GM12878 (cell line): ENCODE results near the gene NFYC. TPM values are rescaled to one million over a fixed set of nuclear protein-coding genes. Genes with fewer than 3 reads are reported as not detected.

ENCODE experiments used
- NFIC ChIP-seq: IDR thresholded peaks from 2 replicates; pipeline ENCODE4 v1.6.1; 2012; ENCODE audit warnings: low read depth, mild to moderate bottlenecking, inconsistent platforms, low read length, moderate library complexity
- SMAD5 ChIP-seq: IDR thresholded peaks from 2 replicates; pipeline ENCODE4 v1.6.1; 2016; ENCODE audit warnings: antibody characterized with exemption, low read depth
- polyA plus RNA-seq, 11 experiments: library from polyadenylated mRNA; depleted of rRNA in 4 of 11; unstranded in 6 of 11; stranded (reverse) in 5 of 11; fragments of >200 nt; fragmentation: Nextera tagmentation in 4 of 11; fragmentation: Illumina TruSeq in 1 of 11; extraction: Ambion mirVana in 4 of 11; extraction: Trizol in 1 of 11; gene quantifications; 1 replicate in 1 of 11; 2 replicates in 10 of 11; pipeline versions ENCODE4 v1.2.1 to v1.2.3, GENCODE V29; 2011 to 2016; ENCODE audit warnings: inconsistent platforms in 2 of 11, missing spikeins in 2 of 11, low read depth in 1 of 11
- total RNA-seq, 4 experiments: library from RNA; depleted of rRNA in 3 of 4; stranded (reverse); fragments of >200 nt in 3 of 4; fragmentation: Illumina TruSeq in 1 of 4; extraction: Trizol in 1 of 4; gene quantifications; 2 replicates each; pipeline versions ENCODE4 v1.2.1 to v1.2.3, GENCODE V29; 2013 to 2021
- TF ChIP-seq, protein P1 (sequence below), 3 experiments: IDR thresholded peaks in 2 of 3; conservative IDR thresholded peaks in 1 of 3; 2 replicates each; pipeline ENCODE4 v1.5.1; 2011; ENCODE audit warnings: low read depth in 3 of 3, low read length in 3 of 3, mild to moderate bottlenecking in 3 of 3, control low read depth in 2 of 3, moderate library complexity in 2 of 3, inconsistent platforms in 1 of 3, mixed read lengths in 1 of 3; ENCODE audit not compliant: control insufficient read depth in 2 of 3, insufficient read depth in 1 of 3; ENCODE audit errors: extremely low read depth in 1 of 3
- TF ChIP-seq, protein P2 (sequence below): IDR thresholded peaks from 2 replicates; pipeline ENCODE4 v1.6.1; 2012; ENCODE audit warnings: improper control_type of control experiment, low read depth, low read length; ENCODE audit not compliant: insufficient replicate concordance

The NFYC gene
- total and polyA plus RNA-seq, 10 of the 15 experiments (the other 5 are each of a cell fraction or from before 2014, with no cell fraction given), result 4.3 to 84.2 (median 58.3) TPM

DNA sequence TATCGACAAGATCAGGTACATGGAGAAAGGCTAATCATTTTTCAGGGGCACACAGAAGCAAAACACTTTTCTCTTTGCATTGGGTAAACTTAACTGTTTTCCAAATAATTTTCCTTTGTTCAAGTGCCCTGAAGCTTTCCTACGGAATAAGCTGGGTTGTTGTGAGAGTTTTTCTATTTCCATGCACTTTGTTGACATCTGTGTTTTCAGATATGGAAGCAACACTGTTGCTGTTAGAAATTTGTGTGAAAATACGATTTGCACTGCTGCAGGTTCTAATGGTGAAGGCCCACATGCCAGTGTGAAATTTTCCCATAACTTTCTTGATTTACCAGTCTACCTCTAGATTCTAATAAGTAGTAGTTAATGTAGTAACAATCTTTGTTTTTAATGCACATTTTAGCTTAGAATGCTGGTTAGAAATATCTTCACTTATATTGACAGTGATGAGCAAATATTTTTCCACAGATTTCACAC, 18.3 kb downstream of the NFYC start (continued):
- TF ChIP-seq, protein P1, sequence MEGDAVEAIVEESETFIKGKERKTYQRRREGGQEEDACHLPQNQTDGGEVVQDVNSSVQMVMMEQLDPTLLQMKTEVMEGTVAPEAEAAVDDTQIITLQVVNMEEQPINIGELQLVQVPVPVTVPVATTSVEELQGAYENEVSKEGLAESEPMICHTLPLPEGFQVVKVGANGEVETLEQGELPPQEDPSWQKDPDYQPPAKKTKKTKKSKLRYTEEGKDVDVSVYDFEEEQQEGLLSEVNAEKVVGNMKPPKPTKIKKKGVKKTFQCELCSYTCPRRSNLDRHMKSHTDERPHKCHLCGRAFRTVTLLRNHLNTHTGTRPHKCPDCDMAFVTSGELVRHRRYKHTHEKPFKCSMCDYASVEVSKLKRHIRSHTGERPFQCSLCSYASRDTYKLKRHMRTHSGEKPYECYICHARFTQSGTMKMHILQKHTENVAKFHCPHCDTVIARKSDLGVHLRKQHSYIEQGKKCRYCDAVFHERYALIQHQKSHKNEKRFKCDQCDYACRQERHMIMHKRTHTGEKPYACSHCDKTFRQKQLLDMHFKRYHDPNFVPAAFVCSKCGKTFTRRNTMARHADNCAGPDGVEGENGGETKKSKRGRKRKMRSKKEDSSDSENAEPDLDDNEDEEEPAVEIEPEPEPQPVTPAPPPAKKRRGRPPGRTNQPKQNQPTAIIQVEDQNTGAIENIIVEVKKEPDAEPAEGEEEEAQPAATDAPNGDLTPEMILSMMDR (IDR thresholded peaks at IDR 0.05 in 2 of 3, conservative IDR thresholded peaks at IDR 0.05 in 1 of 3; ENCODE audit: control insufficient read depth in 2 of 3, extremely low read depth in 1 of 3, insufficient read depth in 1 of 3, low read depth in 3 of 3, low read length in 3 of 3), result no peak
- TF ChIP-seq, protein P2, sequence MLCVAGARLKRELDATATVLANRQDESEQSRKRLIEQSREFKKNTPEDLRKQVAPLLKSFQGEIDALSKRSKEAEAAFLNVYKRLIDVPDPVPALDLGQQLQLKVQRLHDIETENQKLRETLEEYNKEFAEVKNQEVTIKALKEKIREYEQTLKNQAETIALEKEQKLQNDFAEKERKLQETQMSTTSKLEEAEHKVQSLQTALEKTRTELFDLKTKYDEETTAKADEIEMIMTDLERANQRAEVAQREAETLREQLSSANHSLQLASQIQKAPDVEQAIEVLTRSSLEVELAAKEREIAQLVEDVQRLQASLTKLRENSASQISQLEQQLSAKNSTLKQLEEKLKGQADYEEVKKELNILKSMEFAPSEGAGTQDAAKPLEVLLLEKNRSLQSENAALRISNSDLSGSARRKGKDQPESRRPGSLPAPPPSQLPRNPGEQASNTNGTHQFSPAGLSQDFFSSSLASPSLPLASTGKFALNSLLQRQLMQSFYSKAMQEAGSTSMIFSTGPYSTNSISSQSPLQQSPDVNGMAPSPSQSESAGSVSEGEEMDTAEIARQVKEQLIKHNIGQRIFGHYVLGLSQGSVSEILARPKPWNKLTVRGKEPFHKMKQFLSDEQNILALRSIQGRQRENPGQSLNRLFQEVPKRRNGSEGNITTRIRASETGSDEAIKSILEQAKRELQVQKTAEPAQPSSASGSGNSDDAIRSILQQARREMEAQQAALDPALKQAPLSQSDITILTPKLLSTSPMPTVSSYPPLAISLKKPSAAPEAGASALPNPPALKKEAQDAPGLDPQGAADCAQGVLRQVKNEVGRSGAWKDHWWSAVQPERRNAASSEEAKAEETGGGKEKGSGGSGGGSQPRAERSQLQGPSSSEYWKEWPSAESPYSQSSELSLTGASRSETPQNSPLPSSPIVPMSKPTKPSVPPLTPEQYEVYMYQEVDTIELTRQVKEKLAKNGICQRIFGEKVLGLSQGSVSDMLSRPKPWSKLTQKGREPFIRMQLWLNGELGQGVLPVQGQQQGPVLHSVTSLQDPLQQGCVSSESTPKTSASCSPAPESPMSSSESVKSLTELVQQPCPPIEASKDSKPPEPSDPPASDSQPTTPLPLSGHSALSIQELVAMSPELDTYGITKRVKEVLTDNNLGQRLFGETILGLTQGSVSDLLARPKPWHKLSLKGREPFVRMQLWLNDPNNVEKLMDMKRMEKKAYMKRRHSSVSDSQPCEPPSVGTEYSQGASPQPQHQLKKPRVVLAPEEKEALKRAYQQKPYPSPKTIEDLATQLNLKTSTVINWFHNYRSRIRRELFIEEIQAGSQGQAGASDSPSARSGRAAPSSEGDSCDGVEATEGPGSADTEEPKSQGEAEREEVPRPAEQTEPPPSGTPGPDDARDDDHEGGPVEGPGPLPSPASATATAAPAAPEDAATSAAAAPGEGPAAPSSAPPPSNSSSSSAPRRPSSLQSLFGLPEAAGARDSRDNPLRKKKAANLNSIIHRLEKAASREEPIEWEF, result no peak
- TF ChIP-seq NFIC (no peak), SMAD5 (no peak)
- TF ChIP-seq, all 136 proteins: peak for 0
